Stimulated activated CD4-positive, alpha-beta T cell treated with anti-CD3 and anti-CD28 coated beads, Interleukin-12 subunit alpha, Interleukin-12 subunit beta, amount 100 ng/mL, for 48 hours (primary cell): ENCODE results near the gene FBXL14.
"Not testable (repeated sequence)": the region's sequence is repeated elsewhere in the genome, so short reads cannot be mapped to it uniquely, and the experiment has no call there.

ENCODE experiments used
- DNase-seq, 3 donors: peaks; one replicate each; pipeline ENCODE4 v3.0.0-alpha.2; 2020; ENCODE audit warnings: low read depth in 2 of 3, low spot score in 1 of 3

The FBXL14 gene

DNA sequence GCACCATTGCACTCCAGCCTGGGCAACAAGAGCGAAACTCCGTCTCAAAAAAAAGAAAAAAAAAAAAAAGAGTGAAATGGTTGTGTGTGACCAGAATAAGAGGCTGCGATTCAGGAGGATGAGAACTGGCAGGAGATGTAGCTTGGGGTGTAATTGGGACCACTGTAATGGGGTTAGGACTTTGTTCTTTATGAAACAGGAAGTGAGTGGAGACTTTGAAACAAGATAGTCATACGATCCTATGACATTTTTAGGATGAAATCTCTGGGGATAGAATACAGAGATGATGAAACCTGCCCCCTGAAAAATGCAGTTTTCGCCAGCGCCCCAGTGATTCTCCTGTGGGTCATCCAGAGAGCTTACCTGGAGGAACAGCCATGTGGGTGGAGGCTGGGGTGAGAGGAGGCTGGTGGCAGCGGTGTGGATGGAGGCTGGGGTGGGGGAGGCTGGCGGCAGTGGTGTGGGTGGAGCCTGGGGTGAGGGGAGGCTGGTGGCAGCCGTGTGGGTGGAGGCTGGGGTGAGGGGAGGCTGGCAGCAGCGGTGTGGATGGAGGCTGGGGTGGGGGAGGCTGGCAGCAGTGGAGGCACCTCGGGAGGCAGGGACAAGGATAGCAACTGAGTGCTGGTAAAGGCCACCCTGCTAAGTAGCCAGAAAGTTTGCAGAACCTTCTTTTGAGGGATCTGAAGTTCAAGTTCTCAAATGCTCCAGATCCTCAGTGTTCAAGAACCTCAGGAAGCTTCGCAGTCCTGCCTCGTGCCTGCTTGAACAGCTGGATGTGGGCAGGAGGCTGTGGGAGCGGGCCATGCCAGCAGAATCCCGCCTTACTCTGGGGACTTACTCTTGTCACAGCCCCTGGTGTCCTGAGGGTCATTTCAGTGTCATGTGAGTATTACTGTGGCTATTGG is 20.2 kb downstream of the FBXL14 start:
- no peak for DNase-seq

DNA sequence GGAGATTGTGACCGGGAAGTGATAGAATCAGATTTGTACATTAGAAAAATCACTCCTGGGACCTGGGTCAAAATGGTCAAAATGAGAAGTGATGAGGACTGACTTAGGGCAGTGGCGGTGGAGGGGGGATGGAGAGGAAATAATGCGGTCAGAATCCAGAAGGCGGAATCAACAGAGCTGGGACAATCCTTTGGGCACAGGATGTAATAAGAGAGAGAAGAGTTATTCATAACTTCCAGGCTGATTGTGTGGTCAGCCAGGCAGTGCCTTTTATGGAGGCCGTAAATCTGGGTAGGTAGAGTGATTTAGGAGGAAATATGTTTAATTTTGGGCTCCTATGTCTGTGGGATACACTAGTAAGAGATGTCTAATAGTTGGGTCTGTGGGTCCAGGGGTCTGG is 21.6 kb downstream of the FBXL14 start:
- no peak for DNase-seq

DNA sequence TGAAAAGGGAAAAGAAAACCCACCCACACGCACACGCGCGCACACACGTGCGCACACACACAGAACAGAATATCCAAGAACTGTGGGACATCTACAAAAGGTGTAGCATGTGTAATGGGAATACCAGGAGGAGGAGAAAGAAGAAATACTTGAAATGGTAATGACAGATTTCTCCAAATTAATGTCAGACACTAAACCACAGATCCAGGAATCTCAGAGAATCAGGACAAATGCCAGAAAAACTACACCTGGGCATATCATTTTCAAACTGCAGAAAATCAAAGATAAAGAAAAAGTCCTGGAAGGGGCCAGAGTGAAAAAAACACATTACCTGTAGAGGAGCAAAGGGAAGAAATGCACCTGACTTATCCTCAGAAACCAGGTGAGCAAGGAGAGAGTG is 26.5 kb downstream of the FBXL14 start:
- no peak for DNase-seq

DNA sequence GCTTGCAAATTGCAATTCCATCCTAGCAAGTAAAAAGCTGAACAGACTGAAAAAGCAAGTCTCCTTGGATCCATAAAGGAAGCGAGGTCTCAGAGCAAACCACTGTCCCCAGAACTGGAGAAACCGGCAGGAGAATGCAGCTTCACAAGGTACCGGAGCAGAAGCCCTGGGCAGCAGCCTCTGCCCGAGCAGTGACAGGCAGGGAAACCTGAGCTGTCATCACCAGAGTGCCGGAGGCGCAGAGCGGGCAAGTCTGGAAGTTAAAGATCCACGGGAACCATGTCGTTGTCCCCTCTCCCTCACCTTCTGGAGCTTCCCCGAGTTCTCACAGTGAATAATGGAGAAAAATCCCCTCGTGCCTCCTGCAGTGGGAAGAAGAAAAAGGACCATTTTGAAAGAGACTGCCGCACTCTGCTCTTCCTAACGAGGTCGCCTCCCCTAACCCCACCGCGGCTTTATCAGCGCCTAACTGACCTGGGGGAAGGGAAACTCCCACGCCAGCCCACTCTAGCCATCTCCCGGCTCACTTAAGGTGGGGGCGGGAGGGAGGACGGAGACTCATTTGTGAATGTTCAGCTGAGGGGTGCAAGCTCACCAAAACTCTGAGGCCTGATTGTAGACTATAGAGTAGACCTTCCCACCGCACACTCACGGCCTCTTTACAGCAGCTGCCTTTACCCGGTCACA is 27.8 kb downstream of the FBXL14 start:
- DNase-seq: no peak

DNA sequence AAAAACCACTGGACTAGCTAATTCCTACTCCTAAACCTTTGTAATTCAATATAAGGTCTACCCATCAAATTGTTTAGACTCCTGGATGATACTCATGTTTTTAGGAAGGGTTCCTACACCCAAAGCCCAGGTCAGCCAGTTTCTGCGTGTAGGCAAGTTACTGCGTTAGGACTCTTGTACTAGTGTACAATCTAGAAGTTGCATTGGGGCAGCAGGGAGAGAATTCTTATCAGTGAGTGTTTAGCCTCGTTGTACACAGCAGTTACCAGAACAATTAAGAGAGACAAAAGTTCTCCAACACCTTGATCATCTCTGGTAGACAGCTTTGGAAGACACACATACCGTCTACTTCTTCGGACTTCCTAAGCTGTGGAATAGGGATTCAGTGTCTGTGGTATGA is 29.2 kb downstream of the FBXL14 start:
- no peak for DNase-seq

DNA sequence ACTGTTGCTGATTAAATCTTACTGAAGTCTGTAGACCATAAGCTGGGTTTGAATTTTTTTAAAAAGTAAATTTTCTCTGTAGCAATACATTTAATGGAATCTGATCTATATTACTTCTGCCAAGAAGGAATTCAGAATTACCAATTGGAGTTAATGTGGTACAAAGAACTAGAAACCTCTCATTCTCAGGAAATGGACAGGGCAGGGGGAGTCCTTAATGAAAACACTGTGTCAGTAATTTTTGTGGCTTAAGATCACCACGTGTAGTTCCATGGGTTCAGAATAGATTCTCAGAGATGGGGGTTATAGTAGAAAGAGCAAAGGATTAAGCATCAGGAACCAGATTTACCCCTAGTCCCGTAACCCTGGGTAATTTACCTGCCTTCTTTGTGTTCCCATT is 30.3 kb downstream of the FBXL14 start:
- no peak for DNase-seq

DNA sequence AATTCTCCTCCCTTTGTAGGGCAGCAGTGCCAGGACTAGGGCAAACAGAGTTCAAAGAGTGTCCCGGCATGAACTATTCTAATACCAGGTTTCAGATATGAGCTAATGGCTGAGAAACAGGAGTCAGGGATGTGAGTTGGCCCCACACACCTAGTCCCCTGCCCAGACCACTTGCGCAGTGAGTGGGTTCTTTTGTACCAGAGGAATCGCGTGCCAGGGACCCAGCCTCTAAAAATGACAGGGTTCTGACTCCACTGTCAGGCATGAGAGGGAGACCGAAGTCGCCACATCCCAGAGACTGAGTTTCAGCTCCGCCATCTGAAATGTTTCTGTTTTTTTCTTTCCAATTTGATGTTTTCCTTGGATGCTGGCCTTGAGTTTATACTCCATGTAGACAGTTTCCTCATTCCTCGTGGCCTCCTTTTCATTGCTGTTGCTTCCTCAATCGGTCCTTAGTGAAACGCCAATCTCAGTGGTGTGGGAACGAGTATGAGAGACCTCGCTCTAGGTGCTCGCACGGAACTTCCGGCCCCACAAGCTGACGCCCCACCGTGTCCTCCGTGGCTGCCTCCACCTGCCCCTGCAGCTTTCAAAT is 31.5 kb downstream of the FBXL14 start:
- DNase-seq: no peak

DNA sequence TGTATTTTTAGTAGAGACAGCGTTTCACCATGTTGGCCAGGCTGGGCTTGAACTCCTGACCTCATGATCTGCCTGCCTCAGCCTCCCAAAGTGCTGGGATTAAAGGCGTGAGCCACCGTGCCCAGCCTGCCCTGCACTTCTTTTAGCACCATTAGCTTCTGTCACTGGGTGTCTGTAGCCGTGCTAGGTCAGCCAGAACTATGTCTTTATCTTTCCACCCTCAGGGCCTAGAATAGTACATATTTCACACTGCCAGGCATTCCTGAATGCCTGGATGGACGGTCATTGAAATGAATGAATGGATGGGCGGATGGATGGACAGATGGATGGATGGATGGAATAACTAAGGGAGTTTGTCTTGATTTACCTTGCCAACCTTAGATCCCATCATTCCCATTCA is 33.7 kb downstream of the FBXL14 start:
- no peak for DNase-seq

DNA sequence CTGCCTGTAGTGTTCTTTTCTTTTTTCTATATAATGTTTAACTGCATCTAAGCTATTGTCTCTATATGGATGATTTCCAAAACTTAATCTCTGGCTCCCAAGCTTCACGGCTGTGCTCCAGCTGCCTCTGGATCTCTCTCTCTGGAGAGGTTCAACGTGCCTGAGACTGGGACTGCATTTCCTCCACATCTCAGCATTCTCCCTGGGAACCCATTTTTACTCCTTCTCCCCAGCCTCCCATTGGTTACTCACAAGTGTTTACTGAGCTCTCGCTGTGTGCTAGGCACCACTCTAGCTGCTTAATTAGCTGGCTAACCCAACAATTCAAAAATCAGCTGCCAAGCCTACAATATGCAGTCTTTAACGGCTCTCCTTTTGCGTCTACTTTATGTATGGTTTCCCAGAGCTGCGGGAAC is 34.7 kb downstream of the FBXL14 start:
- DNase-seq: no peak

DNA sequence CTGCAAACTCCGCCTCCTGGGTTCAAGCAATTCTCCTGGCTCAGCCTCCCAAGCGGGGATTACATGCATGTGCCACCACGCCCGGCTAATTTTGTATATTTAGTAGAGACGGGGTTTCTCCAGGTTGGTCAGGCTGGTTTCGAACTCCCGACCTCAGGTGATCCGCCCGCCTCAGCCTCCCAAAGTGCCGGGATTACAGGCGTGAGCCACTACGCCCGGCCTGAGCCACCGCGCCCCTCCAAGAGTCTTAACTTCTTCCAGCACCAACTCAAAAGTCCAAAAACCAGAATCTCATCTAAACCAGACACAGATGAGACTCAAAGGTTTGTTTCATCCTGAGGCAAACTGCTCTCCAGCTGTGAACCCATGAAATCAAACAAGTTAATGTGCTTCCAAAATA is 36.3 kb downstream of the FBXL14 start:
- DNase-seq: not testable (repeated sequence)

DNA sequence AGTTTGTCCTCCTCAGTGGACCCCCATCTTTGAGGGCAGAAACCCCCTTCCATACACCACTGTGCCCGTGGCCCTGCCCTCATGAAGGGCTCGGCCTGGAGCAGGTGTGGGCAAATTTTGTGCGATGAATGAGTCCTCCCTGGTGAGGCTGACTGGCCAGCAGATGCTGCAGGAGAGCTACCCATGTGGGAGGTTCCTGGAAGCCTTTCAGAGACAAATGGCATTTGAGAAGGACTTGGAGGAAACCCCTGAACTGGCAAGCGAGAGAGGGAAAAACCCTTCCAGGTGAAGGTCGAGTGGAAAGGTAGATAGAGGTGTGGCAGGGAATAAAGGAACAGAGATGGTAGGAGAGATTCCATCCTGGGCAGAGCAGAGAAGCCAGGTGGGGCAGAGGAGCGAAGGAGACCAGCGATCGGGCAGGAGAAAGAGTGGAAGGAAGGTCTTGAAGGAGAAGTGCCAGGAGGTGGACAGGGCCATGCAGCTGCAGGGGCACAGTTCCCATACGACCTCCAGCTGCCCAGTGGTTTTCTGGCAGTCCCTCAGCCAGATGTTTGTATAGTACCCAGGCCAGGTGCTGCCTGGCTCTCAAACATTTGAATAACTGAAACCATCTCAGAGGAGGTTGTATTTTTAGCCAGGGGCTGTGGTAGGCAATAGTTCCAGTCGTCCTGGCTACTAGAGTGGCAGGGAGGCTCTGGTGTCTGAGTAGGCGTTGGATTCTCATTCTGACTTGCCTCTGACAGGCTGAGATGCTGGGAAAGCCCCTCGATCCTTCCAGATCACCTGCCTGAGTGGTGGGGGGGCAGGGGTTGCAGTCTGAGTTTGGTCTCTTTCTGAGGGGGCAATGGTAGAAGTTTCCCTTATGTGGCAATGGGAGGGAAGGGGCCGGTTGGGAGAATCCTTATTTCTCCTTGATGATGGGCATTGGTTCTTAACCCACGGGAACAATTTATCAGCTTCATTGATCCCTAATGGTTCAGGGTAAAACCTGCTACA is 40.1 kb downstream of the FBXL14 start:
- DNase-seq: peak; percentile 27 to 50 (median 48)

DNA sequence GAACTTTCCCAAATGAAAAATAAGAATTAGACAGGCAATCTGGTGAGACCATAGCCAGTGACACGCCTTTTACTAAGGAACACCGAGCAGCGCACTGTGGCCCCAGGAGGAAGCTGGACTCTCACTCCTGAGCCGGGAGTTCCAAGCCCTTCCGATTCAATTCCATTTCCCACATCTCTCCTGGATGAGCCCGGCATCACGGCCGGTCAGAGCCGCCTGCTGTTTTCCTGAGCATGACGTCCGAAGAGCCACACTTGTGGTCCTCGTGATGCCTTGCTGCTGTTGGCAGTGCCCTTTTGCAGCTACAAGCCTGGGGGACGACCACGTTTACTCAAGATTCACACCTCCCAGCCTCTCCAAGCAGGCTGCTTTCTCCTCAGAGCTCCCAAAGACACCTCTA is 40.8 kb downstream of the FBXL14 start:
- DNase-seq: no peak

DNA sequence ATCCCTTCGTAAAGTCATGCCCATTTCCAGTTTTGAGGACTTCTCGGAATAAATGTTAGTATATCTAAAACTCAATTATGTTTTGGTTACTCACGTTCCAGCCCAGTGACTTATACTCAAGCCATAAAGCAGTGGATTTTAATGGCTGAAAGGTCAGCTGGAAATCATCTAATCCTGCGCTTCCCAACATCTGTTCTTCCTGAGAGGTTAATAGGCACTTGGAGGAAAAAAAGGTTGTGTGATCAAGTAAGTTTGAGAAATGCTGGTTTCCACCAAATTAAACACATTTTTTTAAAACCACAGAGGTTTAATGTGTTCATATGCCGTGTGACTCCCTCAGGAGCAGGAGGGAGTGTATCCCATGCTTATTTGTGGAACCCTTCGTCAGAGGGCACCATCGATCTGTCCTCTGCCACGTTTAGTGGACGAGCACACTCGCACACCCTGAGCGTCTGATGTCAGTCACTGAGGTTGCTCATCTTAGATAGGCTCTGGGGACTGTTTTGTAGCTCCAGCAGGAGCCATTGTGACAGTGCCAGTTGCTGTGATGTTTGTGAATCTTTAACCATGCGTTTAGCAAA is 41.4 kb downstream of the FBXL14 start:
- DNase-seq: no peak

DNA sequence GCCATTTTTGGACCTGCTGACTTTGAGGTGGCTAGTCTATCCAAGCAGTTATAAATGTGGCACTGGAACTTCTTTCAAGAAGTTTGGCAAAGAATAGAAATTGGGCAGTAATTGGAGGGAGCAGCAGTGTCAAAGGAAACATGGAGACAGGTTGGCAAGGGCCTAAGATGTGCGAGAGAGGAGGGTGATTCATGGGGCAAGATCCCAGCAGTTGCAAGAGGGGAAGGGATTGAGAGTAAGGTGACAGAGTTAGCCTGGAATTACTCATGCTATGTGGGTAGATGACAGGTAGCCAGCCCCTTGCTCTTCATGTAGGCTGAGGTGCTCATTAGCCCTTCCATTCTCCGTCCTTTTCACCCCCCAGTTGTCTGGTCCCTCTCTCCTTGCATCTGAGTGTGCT is 42.2 kb downstream of the FBXL14 start:
- DNase-seq: no peak

DNA sequence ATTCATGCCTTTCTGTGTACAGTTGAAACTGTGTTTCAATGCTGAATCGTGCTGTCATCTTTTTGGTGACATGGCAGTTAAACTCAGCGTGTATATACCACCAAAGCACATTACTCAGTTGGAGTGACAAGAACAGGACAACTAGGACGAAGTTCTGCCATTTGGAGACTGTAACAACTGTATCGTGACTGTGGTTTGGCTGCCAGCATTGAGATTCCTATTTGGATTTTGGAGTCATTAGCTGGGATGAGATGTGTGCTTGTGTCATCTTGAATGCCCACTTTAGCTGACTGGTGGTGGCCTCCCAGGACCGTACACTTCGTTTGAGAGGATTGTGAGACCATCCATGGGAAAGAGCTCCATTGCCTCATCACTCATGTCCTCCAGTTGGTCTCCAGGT is 42.9 kb downstream of the FBXL14 start:
- DNase-seq: no peak

DNA sequence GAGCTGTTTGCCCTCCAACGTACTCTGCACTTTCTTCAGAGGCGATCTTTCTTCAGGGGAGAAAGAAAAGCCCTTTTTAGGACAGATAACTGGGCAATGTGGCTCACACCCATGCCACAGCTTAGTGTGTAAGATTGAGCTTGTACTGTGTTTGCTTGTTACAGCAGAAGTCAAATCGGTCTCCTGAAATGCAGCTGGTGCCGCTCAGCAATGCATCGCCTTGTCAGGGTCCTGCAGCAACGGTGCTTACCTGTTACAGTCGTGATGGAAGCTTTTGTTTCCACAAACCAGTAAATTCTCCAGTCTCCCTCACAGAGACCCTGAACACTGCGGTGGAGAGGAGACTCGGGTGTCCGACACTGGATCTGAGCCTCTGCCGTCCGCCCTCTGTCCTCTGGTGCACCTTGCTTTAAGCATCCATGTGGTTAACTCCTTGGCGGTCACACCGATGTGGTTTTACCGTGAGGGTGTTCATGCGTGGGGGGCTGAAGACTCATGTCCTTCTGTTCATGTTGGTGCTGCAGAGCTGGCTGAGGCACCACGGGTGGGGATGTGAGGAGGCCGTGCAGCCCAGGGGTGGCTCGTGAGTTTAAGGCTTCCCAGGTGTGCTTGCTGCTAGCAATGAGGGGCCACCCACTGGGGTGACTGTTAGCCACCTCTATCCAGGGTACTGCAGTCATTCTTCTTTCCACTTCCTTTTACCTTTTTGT is 47.3 kb downstream of the FBXL14 start:
- DNase-seq: no peak

DNA sequence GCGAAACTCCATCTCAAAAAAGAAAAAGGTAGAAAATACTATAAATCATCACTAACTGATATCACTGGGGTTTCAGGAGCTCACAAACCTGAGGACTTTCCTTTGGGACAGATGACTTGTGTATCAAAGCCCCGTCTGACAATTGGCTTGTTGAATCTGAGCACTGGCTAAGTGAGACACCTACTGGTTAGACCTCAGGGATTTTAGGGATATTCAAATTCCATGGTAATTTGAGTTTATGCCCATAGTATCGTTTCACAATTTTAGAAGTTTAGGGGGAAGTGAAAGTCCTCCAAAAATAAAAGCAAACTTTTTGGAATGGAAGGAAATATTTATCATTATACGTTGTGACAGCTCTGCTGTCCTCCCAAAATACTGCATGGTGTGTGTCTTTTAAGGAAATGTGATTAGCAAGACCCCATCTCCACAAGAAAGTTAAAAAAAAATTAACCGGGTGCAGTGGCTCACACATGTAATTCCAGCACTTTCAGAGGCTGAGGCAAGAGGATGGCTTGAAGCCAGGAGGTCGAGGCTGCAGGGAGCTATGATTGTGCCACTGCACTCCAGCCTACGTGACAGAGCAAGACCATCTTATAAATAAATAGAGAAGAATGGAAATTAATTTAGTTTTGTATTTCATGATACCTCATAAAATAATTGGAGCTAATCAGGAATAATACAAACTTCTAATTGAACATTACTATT is 49.2 kb downstream of the FBXL14 start:
- DNase-seq: no peak

DNA sequence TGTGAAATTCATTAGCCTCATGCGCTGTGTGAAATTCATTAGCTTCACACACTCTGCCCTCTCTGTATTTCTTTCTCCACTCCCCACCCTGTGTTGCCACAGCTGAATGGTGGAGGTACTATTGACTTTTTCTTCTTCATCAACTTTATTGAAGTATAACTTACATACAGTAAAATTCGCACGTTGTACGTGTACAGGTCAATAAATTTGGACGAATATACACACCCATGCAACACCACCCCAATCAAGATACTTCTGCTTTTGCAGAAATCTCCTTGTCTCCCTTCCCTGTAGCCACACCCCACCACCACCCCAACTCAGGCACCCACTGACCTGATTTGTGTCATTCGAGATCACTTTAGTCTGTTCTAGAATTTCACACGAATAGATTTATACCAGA is 51.8 kb downstream of the FBXL14 start:
- DNase-seq: no peak

DNA sequence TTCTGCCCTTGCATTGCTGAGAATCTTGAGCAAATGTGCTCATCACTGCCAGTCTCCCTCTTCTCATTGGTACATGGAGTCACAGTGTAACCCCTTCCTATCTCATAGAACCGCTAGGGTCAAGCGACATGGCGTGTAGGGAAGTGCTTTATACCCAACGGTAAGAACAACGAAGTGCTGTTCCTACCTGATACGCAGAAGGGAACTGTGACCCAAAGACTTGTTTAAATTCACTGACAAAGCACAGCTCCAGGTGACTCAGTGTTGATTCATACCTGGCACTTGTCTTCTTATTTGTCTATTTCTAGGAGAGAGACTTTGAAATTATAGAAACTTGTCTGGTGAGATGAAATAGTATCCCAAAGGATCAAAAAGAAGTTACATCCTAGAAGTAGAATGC is 53.7 kb downstream of the FBXL14 start:
- DNase-seq: no peak
